NCI-H748 treated with DMSO at 0.1 percent for 48 hours (cell line): ENCODE data around the gene HSD17B3.
"Not testable (repeated sequence)": the region's sequence is repeated elsewhere in the genome, so short reads cannot be mapped to it uniquely, and the experiment has no call there.

Source experiments
- DNase-seq: peaks from one replicate; lab custom pipeline; 2025; lab: John Stamatoyannopoulos, UW

The HSD17B3 gene

GRCh38 chr9:96302021-96302420, at the start of gene HSD17B3:
TSS of gene HSD17B3 (minus strand) at chr9:96302176. CDS start at chr9:96302104, 72 bp downstream.
- no peak for DNase-seq

GRCh38 chr9:96350866-96351265, 48.9 kb upstream of the HSD17B3 start:
- no peak for DNase-seq

- no peak for DNase-seq
Observed at GRCh38 chr9:96348261-96348660, 46.3 kb upstream of the HSD17B3 start.

GRCh38 chr9:96345551-96345950, 43.6 kb upstream of the HSD17B3 start:
- no peak for DNase-seq

- peak; percentile 64 for DNase-seq
Observed at GRCh38 chr9:96344458-96345180, 42.6 kb upstream of the HSD17B3 start.

- DNase-seq = no peak
Observed at GRCh38 chr9:96343515-96344360, 41.8 kb upstream of the HSD17B3 start.

- DNase-seq = no peak
Observed at GRCh38 chr9:96342571-96343245, 40.7 kb upstream of the HSD17B3 start.

GRCh38 chr9:96340707-96341106, 38.7 kb upstream of the HSD17B3 start:
- DNase-seq = no peak

- DNase-seq = no peak
Observed at GRCh38 chr9:96338299-96338698, 36.3 kb upstream of the HSD17B3 start.

- DNase-seq = no peak
Observed at GRCh38 chr9:96333958-96334357, 32.0 kb upstream of the HSD17B3 start.

GRCh38 chr9:96331236-96331947, 29.4 kb upstream of the HSD17B3 start:
- no peak for DNase-seq

GRCh38 chr9:96327694-96328352, 25.8 kb upstream of the HSD17B3 start:
- peak; percentile 22 for DNase-seq

- no peak for DNase-seq
Observed at GRCh38 chr9:96323169-96323568, 21.2 kb upstream of the HSD17B3 start.

- not testable (repeated sequence) for DNase-seq
Observed at GRCh38 chr9:96322736-96323135, 20.8 kb upstream of the HSD17B3 start.

- DNase-seq = not testable (repeated sequence)
Observed at GRCh38 chr9:96322210-96322609, 20.2 kb upstream of the HSD17B3 start.

GRCh38 chr9:96321515-96321914, 19.5 kb upstream of the HSD17B3 start:
- no peak for DNase-seq

- DNase-seq = no peak
Observed at GRCh38 chr9:96320749-96321280, 18.8 kb upstream of the HSD17B3 start.

GRCh38 chr9:96318921-96319565, 17.1 kb upstream of the HSD17B3 start:
- no peak for DNase-seq

- DNase-seq = peak; percentile 50
Observed at GRCh38 chr9:96317335-96317980, 15.5 kb upstream of the HSD17B3 start.

GRCh38 chr9:96309850-96310249, 7.9 kb upstream of the HSD17B3 start:
- DNase-seq = no peak
